ENCODE measurements around the gene ZBTB24. TPM values are rescaled to one million over a fixed set of nuclear protein-coding genes. Genes with fewer than 3 reads are reported as not detected.

ZBTB24 gene
- total RNA-seq = 10 to 100 TPM; 16.6 to 17.8 TPM

GRCh38 chr6:109482905-109483734, at the start of gene ZBTB24:
ZBTB24 (minus strand) TSS chr6:109483219; CDS start chr6:109482026, 1,193 bp downstream.

GRCh38 chr6:109455437-109456110, 27.4 kb downstream of the ZBTB24 start, which contains the start of gene MICAL1:
MICAL1 (minus strand) TSS chr6:109455772; CDS start chr6:109454196, 1,576 bp downstream.

DNA sequence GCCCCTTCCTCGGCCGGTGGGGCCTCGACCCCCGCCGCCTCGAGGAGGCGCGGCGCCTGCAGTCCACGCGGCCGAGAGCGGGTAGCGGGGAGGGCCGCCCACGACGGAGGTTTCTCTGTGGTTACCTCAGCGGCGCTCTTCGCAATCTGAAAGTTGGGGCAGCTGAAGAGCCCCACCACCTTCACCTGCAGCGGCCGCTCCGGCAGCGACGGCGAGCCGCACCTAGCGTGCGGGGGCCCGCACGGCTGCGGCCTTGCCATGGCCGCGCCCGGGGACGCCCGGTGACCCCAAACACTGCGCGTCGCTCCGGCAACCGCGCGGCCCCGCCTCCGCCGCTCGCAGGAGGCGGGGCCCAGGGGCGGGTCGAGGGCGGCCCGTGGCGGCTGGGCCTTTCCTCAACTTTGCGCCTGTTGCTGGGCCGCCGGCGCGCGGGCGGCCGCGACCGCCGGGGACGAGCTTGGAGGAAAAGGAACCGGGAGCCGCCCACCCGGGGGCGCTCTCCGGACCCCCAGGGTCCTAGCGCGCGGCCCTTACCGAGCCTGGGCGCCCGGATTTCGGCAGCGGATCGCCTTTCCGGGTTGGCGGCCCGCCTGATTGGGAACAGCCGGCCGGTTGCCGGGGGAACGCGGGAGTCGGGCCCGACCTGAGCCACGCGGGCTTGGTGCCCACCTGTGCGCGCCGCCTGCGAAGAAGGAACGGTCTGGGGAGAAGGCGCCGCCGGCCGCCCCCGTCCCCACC, 42.5 kb downstream of the ZBTB24 start, which contains the start of the genes PPIL6 and SMPD2:
Gene PPIL6 (minus strand): TSS at position 298 of the 738 bp plus-strand sequence. CDS start 38 bp downstream, at position 260.
Gene SMPD2 (plus strand): TSS at position 394 of the 738 bp plus-strand sequence. CDS start 398 bp downstream, outside the sequence.

Other genes starting within 250 kb of the ZBTB24 start
- gene CD164, start 100.8 kb downstream of the ZBTB24 start, total RNA-seq = 100 to 1,000 TPM; 246 to 256 TPM
- gene PPIL6, start 42.6 kb downstream of the ZBTB24 start, total RNA-seq = not detected
- 10 to 100 TPM; 16.3 to 17.6 TPM for gene SMPD2, start 42.5 kb downstream of the ZBTB24 start, total RNA-seq
- 100 to 1,000 TPM; 110 to 116 TPM for gene MICAL1, start 27.4 kb downstream of the ZBTB24 start, total RNA-seq
- gene AK9, start 208.0 kb upstream of the ZBTB24 start, total RNA-seq = 1 to 10 TPM; 4.3 to 4.8 TPM
- gene FIG4, start 208.1 kb upstream of the ZBTB24 start, total RNA-seq = 10 to 100 TPM; 10.5 to 10.7 TPM